HepG2 (cell line): ENCODE measurements around the gene NT5DC1. TPM values are rescaled to one million over a fixed set of nuclear protein-coding genes. Genes with fewer than 3 reads are reported as not detected.

ENCODE experiments used
- ATAC-seq: fragments of 200-7000 bp; cut with Tn5 transposase; 3 replicates; pipeline ENCODE4 v1.9.1; 2020; ENCODE audit warnings: mild to moderate bottlenecking, moderate library complexity
- BruUV-seq: library from RNA; stranded (reverse); fragments of 400-500 nt; replicated peaks from 2 replicates; lab custom pipeline; 2021; lab: Mats Ljungman, UMichigan
- CTCF ChIA-PET: fragments of 300-600 bp; formaldehyde crosslinking; extraction: SDS; loops from one replicate; lab custom pipeline; 2021; ENCODE audit warnings: low total read pairs, inconsistent platforms, low intra/inter-chr PET ratio; lab: Yijun Ruan, JAX
- POLR2A ChIA-PET: fragments of 350-600 bp; sonication (Branson Sonifier 250); formaldehyde crosslinking; loops from one replicate; lab custom pipeline; 2020; ENCODE audit warnings: antibody characterized with exemption, inconsistent platforms; lab: Yijun Ruan, JAX
- DNase-seq: peaks from one replicate; pipeline ENCODE4 v3.0.0-alpha.2; 2015; ENCODE audit warnings: low spot score
- FAIRE-seq: peaks from 3 replicates; lab custom pipeline; 2011; peaks lifted over from hg19 to GRCh38; lab: Jason Lieb, UNC
- H2AFZ ChIP-seq: one replicate; pipeline ENCODE4 v1.6.1; 2011; ENCODE audit warnings: low read length, inconsistent platforms
- H3K27ac ChIP-seq: fragments of 300-600 bp; 3 replicates; pipeline ENCODE4 v1.8.0; 2011; ENCODE audit warnings: mixed run types, mild to moderate bottlenecking, mixed read lengths, low read length, inconsistent platforms; ENCODE audit not compliant: insufficient read depth; ENCODE audit errors: extremely low read length
- H3K27me3 ChIP-seq, 2 experiments: fragments of 200-600 bp in 1 of 2; 2 replicates in 1 of 2; 3 replicates in 1 of 2; pipeline versions ENCODE4 v1.6.0 to v1.8.0; 2011; ENCODE audit warnings: low read length in 2 of 2, mild to moderate bottlenecking in 2 of 2, moderate library complexity in 2 of 2, inconsistent platforms in 1 of 2; ENCODE audit not compliant: insufficient read depth in 2 of 2, control insufficient read depth in 1 of 2
- H3K36me3 ChIP-seq, 2 experiments: fragments of 200-600 bp in 1 of 2; replicated peaks in 1 of 2; 2 replicates in 1 of 2; 3 replicates in 1 of 2; pipeline versions ENCODE4 v1.5.1 to v1.8.0; 2011; ENCODE audit warnings: low read length in 2 of 2, inconsistent platforms in 1 of 2; ENCODE audit not compliant: insufficient read depth in 2 of 2, control insufficient read depth in 1 of 2
- H3K4me1 ChIP-seq: 2 replicates; pipeline ENCODE4 v1.5.1; 2012; ENCODE audit warnings: low read length, inconsistent platforms; ENCODE audit not compliant: insufficient read depth
- H3K4me2 ChIP-seq: 2 replicates; pipeline ENCODE4 v1.6.0; 2011; ENCODE audit warnings: low read depth, low read length, inconsistent platforms
- H3K4me3 ChIP-seq, 3 experiments: fragments of 200-600 bp in 1 of 3; sonication (generic), shearing (Covaris generic) in 1 of 3; replicated peaks in 1 of 3; 2 replicates each; pipeline ENCODE4 v1.5.1; 2011 to 2016; ENCODE audit warnings: low read length in 3 of 3, inconsistent platforms in 2 of 3, low read depth in 2 of 3, mild to moderate bottlenecking in 2 of 3, control low read depth in 1 of 3, mixed read lengths in 1 of 3; ENCODE audit not compliant: insufficient read depth in 1 of 3
- H3K79me2 ChIP-seq: one replicate; pipeline ENCODE4 v1.6.1; 2011; ENCODE audit warnings: low read length, inconsistent platforms; ENCODE audit not compliant: insufficient read depth
- H3K9ac ChIP-seq: 2 replicates; pipeline ENCODE4 v1.6.0; 2011; ENCODE audit warnings: mild to moderate bottlenecking, low read depth, low read length, inconsistent platforms; ENCODE audit not compliant: insufficient read depth
- H3K9me3 ChIP-seq: 2 replicates; pipeline ENCODE4 v1.5.1; 2012; ENCODE audit warnings: mild to moderate bottlenecking, low read length
- H4K20me1 ChIP-seq: 2 replicates; pipeline ENCODE4 v1.6.0; 2011; ENCODE audit warnings: inconsistent platforms, mild to moderate bottlenecking, low read length, moderate library complexity; ENCODE audit not compliant: insufficient read depth
- EP300 ChIP-seq, 3 experiments: sonication (generic) in 1 of 3; formaldehyde crosslinking in 1 of 3; IDR thresholded peaks; 2 replicates each; pipeline versions ENCODE4 v1.5.1 to v1.6.1; 2011 to 2020; ENCODE audit warnings: low read depth in 2 of 3, low read length in 2 of 3, borderline replicate concordance in 1 of 3, improper control_type of control experiment in 1 of 3, mild to moderate bottlenecking in 1 of 3, missing genetic modification reagents in 1 of 3, moderate library complexity in 1 of 3
- FOXA1 ChIP-seq, 2 experiments: fragments of 450-650 bp in 1 of 2; sonication (generic) in 1 of 2; formaldehyde crosslinking in 1 of 2; IDR thresholded peaks; 2 replicates each; pipeline versions ENCODE4 v1.4.0 to v1.6.1; 2016 to 2020; ENCODE audit warnings: missing genetic modification reagents in 1 of 2
- GPN1 ChIP-seq: sonication (generic); formaldehyde crosslinking; IDR thresholded peaks from 2 replicates; pipeline ENCODE4 v1.5.1; 2020; ENCODE audit warnings: missing genetic modification reagents, borderline replicate concordance
- SOX13 ChIP-seq, 3 experiments: fragments of 450-650 bp in 1 of 3; sonication (generic) in 1 of 3; formaldehyde crosslinking in 1 of 3; IDR thresholded peaks in 2 of 3; conservative IDR thresholded peaks in 1 of 3; 2 replicates each; pipeline versions ENCODE4 v1.5.0 to v1.6.1; 2016 to 2020; ENCODE audit warnings: antibody characterized with exemption in 1 of 3, mild to moderate bottlenecking in 1 of 3, missing compliant biosample characterization in 1 of 3, missing genetic modification reagents in 1 of 3, moderate library complexity in 1 of 3
- SOX5 ChIP-seq: IDR thresholded peaks from 2 replicates; pipeline ENCODE4 v1.6.1; 2016; ENCODE audit warnings: borderline replicate concordance
- TOE1 ChIP-seq: sonication (generic); formaldehyde crosslinking; IDR thresholded peaks from 2 replicates; pipeline ENCODE4 v1.4.0; 2020; ENCODE audit warnings: mild to moderate bottlenecking, missing genetic modification reagents
- ZNF124 ChIP-seq: sonication (generic); formaldehyde crosslinking; IDR thresholded peaks from 2 replicates; pipeline ENCODE4 v1.4.0; 2020; ENCODE audit warnings: missing genetic modification reagents
- ZNF644 ChIP-seq: IDR thresholded peaks from 2 replicates; pipeline ENCODE4 v1.6.1; 2016; ENCODE audit warnings: low read depth
- ZNF841 ChIP-seq: sonication (generic); formaldehyde crosslinking; IDR thresholded peaks from 2 replicates; pipeline ENCODE4 v1.8.1; 2023; ENCODE audit warnings: missing genetic modification reagents, borderline replicate concordance
- WGBS: methylation state at CpG from one replicate; pipeline ENCODE4 v1.1.6; 2017; ENCODE audit warnings: low lambda C conversion rate; 5-methylcytosine and 5-hydroxymethylcytosine counted together
- in situ Hi-C: cut with HindIII; loops from 2 replicates; pipeline ENCODE4 v1.10.0; 2017; ENCODE audit warnings: low pct_unique_long_range_greater_than_20kb; ENCODE audit not compliant: extremely low pct_ligation_motif_present
- intact Hi-C: fragments of 100-400 bp; cut with micrococcal nuclease; formaldehyde crosslinking; loops from one replicate; pipeline ENCODE4 v1.10.0; 2022; ENCODE audit not compliant: unreplicated experiment
- polyA plus RNA-seq, 8 experiments: library from polyadenylated mRNA; depleted of rRNA in 3 of 8; stranded (reverse) in 7 of 8; unstranded in 1 of 8; fragments of >200 nt; fragmentation: Illumina TruSeq in 4 of 8; extraction: Trizol in 4 of 8; gene quantifications; 2 replicates each; pipeline versions ENCODE4 v1.2.1 to v1.2.3, GENCODE V29; 2011 to 2016; ENCODE audit warnings: low read depth in 4 of 8, missing spikeins in 1 of 8, mixed read lengths in 1 of 8; ENCODE audit not compliant: insufficient read depth in 1 of 8
- total RNA-seq, 5 experiments: library from RNA; depleted of rRNA; stranded (reverse); fragments of >200 nt; fragmentation: Illumina TruSeq; extraction: Trizol; gene quantifications; 2 replicates each; pipeline ENCODE4 v1.2.3, GENCODE V29; 2016; ENCODE audit warnings: low read depth in 1 of 5
- TF ChIP-seq, protein P1 (sequence below): IDR thresholded peaks from 2 replicates; pipeline ENCODE4 v1.6.1; 2016; ENCODE audit warnings: mild to moderate bottlenecking

Gene NT5DC1
- total and polyA plus RNA-seq, 2 of the 13 experiments (the other 11 are each of a cell fraction or from before 2014, with no cell fraction given): 27.0 to 56.1 TPM

DNA sequence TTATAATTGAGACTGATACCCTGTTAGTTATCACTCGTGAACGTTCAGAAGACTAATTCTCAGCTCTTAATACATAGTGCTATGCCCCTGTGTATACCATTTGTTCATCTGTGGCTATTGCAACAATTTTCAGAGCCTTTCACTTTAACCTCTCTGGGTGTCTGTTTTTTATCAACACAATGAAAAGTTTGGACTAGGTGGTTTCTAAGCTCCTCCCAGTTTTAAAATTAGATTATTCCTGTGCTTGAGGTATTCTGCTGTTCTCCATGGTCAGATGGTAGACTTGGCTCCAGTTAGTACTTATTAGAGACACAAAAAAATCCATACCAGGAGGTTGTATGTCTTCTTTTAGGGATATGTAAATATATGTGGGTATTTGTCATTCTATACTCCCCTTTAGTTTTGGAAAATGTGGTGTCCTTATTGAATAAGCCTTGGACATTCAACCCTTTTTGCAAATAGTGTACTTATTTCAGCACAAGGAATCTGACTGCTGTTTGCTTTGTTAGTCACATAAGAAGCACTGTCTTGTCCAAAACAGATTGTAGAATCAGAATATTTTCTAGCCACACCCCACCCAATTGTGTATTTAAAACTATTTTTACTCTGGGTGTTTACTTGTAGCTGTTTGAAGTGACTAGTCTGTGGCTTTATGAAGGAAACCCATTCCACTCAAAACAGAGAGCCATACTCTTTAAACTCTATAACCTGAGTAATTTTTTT is 27.3 kb downstream of the NT5DC1 start (continued):
- TF ChIP-seq, protein P1, sequence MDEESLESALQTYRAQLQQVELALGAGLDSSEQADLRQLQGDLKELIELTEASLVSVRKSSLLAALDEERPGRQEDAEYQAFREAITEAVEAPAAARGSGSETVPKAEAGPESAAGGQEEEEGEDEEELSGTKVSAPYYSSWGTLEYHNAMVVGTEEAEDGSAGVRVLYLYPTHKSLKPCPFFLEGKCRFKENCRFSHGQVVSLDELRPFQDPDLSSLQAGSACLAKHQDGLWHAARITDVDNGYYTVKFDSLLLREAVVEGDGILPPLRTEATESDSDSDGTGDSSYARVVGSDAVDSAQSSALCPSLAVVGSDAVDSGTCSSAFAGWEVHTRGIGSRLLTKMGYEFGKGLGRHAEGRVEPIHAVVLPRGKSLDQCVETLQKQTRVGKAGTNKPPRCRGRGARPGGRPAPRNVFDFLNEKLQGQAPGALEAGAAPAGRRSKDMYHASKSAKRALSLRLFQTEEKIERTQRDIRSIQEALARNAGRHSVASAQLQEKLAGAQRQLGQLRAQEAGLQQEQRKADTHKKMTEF (CRISPR knock-in tag): 0 out of 2 replicates have a peak, but pooled peaks have one; percentile 16
- TF ChIP-seq ZNF841 (CRISPR knock-in tag) (no peak), FOXA1 (IDR thresholded peaks at IDR 0.05) (no peak), FOXA1 (CRISPR knock-in tag; IDR thresholded peaks at IDR 0.05) (peak; percentile 10; the same call in 1 of the 2 replicates), EP300 (IDR thresholded peaks at IDR 0.05; ENCODE audit: low read depth in 2 of 2, low read length in 2 of 2) (peak in 1 of 2 experiments; percentile 40; a peak in 1 of 4 replicates), EP300 (CRISPR knock-in tag; IDR thresholded peaks at IDR 0.05; ENCODE audit: borderline replicate concordance) (no peak), ZNF124 (no peak), TOE1 (CRISPR knock-in tag) (no peak), GPN1 (CRISPR knock-in tag) (no peak), SOX5 (CRISPR knock-in tag) (0 out of 2 replicates have a peak, but pooled peaks have one; percentile 11), SOX13 (IDR thresholded peaks at IDR 0.05) (no peak), SOX13 (CRISPR knock-in tag; conservative IDR thresholded peaks at IDR 0.05 in 1 of 2, IDR thresholded peaks at IDR 0.05 in 1 of 2) (peak in 1 of 2 experiments; percentile 39; a peak in 1 of 4 replicates)
- TF ChIP-seq, all 625 proteins: peak for 7

DNA sequence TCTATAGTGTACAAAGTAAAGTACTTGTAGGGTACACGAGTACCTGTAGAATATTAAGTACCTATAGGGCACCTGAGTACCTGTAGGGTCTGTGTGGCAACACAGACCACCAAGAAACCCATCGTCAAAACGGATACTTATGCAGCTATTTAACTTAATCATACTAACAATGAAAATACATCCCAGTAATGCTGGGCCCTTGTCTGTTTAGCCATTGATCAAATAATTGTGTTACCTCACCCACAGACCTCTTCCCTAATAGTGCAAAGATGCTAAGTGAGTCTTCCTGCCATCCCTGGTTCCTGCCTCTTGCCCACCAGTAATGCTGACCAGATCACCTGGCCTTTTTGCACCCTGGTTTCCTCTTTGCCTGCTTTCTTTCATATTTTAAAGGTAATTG is 32.8 kb downstream of the NT5DC1 start:
- ATAC-seq: no peak
- FAIRE-seq: no peak

More for the DNA sequence above, 32.8 kb downstream of the NT5DC1 start:
- Histone ChIP-seq H3K27ac (no peak overlapping the region), H3K79me2 (no peaks in the 10 kb centered on the region), H3K9ac (no peak overlapping the region), H3K27me3 (no peaks in the 10 kb centered on the region), H3K36me3 (no peaks in the 10 kb centered on the region; a peak in 2 of 5 replicates), H3K9me3 (no peaks in the 10 kb centered on the region), H3K4me1 (peaks cover 2% of the 10 kb centered on the region; the same call in 1 of the 2 replicates), H2AFZ (no peak overlapping the region), H3K4me3 (no peak overlapping the region), H4K20me1 (no peaks in the 10 kb centered on the region), H3K4me2 (no peak overlapping the region)
- no peak for DNase-seq
- intact Hi-C loops: no loop called here
- no peak for TF ChIP-seq ZNF644 (CRISPR knock-in tag)
- BruUV-seq: no TSS peak
- 95% methylated on average over 3 of the region's 3 CpGs for WGBS
- POLR2A ChIA-PET: no interaction called here
- CTCF ChIA-PET: no interaction called here
- in situ Hi-C loops: no loop called here
